ENCODE measurements around the gene C20orf141.
"Not testable (repeated sequence)": the region's sequence is repeated elsewhere in the genome, so short reads cannot be mapped to it uniquely, and the experiment has no call there.

Gene C20orf141

GRCh38 chr20:2807019-2807418 is 7.8 kb upstream of the C20orf141 start:
- no peak overlapping the region for H3K27ac ChIP-seq
- TF ChIP-seq ZFX (IDR thresholded peaks at IDR 0.05; ENCODE audit: borderline replicate concordance), result no peak
- no peak for TF ChIP-seq CTCF (IDR thresholded peaks at IDR 0.05)

- H3K27ac ChIP-seq, result not testable (repeated sequence)
Measured at GRCh38 chr20:2807929-2808328, 6.9 kb upstream of the C20orf141 start.

GRCh38 chr20:2809690-2810089 is 5.1 kb upstream of the C20orf141 start:
- no peak for TF ChIP-seq CTCF (IDR thresholded peaks at IDR 0.05)
- no peak for TF ChIP-seq ZFX (IDR thresholded peaks at IDR 0.05; ENCODE audit: borderline replicate concordance)

GRCh38 chr20:2812189-2812588 is 2.6 kb upstream of the C20orf141 start:
- no peak for TF ChIP-seq CTCF (IDR thresholded peaks at IDR 0.05)
- no peak for TF ChIP-seq ZFX (IDR thresholded peaks at IDR 0.05; ENCODE audit: borderline replicate concordance)
- H3K27ac ChIP-seq, result no peak overlapping the region

More at GRCh38 chr20:2809690-2810089, 5.1 kb upstream of the C20orf141 start:
- H3K27ac ChIP-seq, result no peak overlapping the region

- H3K27ac ChIP-seq, result no peak overlapping the region
- TF ChIP-seq ZFX (IDR thresholded peaks at IDR 0.05; ENCODE audit: borderline replicate concordance) (no peak), CTCF (IDR thresholded peaks at IDR 0.05) (no peak)
Measured at GRCh38 chr20:2814076-2814475, 711 bp upstream of the C20orf141 start.

GRCh38 chr20:2815242-2815900 is 584 bp downstream of the C20orf141 start:
- TF ChIP-seq CTCF (IDR thresholded peaks at IDR 0.05) (no peak), ZFX (IDR thresholded peaks at IDR 0.05; ENCODE audit: borderline replicate concordance) (no peak)
- no peak overlapping the region for H3K27ac ChIP-seq

GRCh38 chr20:2816030-2816582 is 1.3 kb downstream of the C20orf141 start, which contains the start of gene TMEM239:
Gene TMEM239 (plus strand): TSS chr20:2816364. CDS start chr20:2816555, 191 bp downstream.
- TF ChIP-seq CTCF (IDR thresholded peaks at IDR 0.05) (no peak), ZFX (IDR thresholded peaks at IDR 0.05; ENCODE audit: borderline replicate concordance) (no peak)
- H3K27ac ChIP-seq, result no peak within 1 kb of the TSS

Data from 22Rv1 (cell line).